Activated CD8-positive, alpha-beta T cell treated with anti-CD3 and anti-CD28 coated beads for 36 hours (primary cell): Measurements from ENCODE around the gene CHMP4A. TPM values are rescaled to one million over a fixed set of nuclear protein-coding genes. Genes with fewer than 3 reads are reported as not detected.

Experiments
- ATAC-seq: fragments of 200-7000 bp; cut with Tn5 transposase; one replicate; pipeline ENCODE4 v1.10.0; 2021; ENCODE audit warnings: mild to moderate bottlenecking, moderate library complexity
- CTCF ChIA-PET: fragments of 350-600 bp; sonication (Branson Sonifier 250); formaldehyde crosslinking; loops from one replicate; lab custom pipeline; 2021; ENCODE audit warnings: antibody characterized with exemption; lab: Charles Lee
- POLR2A ChIA-PET: fragments of 350-600 bp; sonication (Branson Sonifier 250); formaldehyde crosslinking; loops from one replicate; lab custom pipeline; 2021; ENCODE audit warnings: antibody characterized with exemption; lab: Charles Lee
- DNase-seq: peaks from one replicate; pipeline ENCODE4 v3.0.0-alpha.2; 2020
- H3K27ac Mint-ChIP-seq: one replicate; pipeline ENCODE4 v1.8.0; 2021; ENCODE audit warnings: mild to moderate bottlenecking, mixed read lengths
- H3K27me3 Mint-ChIP-seq: one replicate; pipeline ENCODE4 v1.8.0; 2021; ENCODE audit warnings: mixed read lengths
- H3K36me3 Mint-ChIP-seq: one replicate; pipeline ENCODE4 v1.8.0; 2021; ENCODE audit warnings: low read depth, mixed read lengths
- H3K4me1 Mint-ChIP-seq: one replicate; pipeline ENCODE4 v1.8.0; 2021; ENCODE audit warnings: low read depth, mixed read lengths
- H3K4me3 Mint-ChIP-seq: one replicate; pipeline ENCODE4 v1.8.0; 2021; ENCODE audit warnings: mild to moderate bottlenecking, moderate library complexity, mixed read lengths
- H3K9me3 Mint-ChIP-seq: one replicate; pipeline ENCODE4 v1.8.0; 2021; ENCODE audit warnings: mixed read lengths
- intact Hi-C: fragments of 100-400 bp; cut with micrococcal nuclease; formaldehyde crosslinking; loops from one replicate; pipeline ENCODE4 v1.10.0; 2022
- total RNA-seq, 2 experiments: library from RNA; stranded (reverse); gene quantifications; one replicate each; pipeline ENCODE4 v1.2.3, GENCODE V29; 2021
- TF ChIP-seq, protein P1 (sequence below): fragments of 200-600 bp; IDR thresholded peaks from one replicate; pipeline ENCODE4 v1.8.0; 2022; ENCODE audit warnings: antibody characterized with exemption, mild to moderate bottlenecking

CHMP4A gene
- total RNA-seq, 2 experiments from 2014 or later, result 55.6 to 61.8 TPM

- intact Hi-C loops, result no loop called here
- ATAC-seq (no peak), DNase-seq (no peak)
- peak overlapping the region; percentile 69 for H3K27ac Mint-ChIP-seq
- H3K36me3 Mint-ChIP-seq, result peaks cover 57% of the 10 kb centered on the region
- CTCF ChIA-PET, result interaction anchor here (1.0 to 27.8 kb wide), 4 partner anchors 36 to 146 kb away, joined by 3 to 873 read pairs (median 4); partner anchors contain the start of genes CIDEB, DHRS1, LTB4R and LTB4R2
- H3K4me3 Mint-ChIP-seq, result no peak overlapping the region
- TF ChIP-seq, protein P1, sequence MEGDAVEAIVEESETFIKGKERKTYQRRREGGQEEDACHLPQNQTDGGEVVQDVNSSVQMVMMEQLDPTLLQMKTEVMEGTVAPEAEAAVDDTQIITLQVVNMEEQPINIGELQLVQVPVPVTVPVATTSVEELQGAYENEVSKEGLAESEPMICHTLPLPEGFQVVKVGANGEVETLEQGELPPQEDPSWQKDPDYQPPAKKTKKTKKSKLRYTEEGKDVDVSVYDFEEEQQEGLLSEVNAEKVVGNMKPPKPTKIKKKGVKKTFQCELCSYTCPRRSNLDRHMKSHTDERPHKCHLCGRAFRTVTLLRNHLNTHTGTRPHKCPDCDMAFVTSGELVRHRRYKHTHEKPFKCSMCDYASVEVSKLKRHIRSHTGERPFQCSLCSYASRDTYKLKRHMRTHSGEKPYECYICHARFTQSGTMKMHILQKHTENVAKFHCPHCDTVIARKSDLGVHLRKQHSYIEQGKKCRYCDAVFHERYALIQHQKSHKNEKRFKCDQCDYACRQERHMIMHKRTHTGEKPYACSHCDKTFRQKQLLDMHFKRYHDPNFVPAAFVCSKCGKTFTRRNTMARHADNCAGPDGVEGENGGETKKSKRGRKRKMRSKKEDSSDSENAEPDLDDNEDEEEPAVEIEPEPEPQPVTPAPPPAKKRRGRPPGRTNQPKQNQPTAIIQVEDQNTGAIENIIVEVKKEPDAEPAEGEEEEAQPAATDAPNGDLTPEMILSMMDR, result no peak
- no peaks in the 10 kb centered on the region for H3K9me3 Mint-ChIP-seq
- H3K27me3 Mint-ChIP-seq, result no peaks in the 10 kb centered on the region
- H3K4me1 Mint-ChIP-seq, result peaks cover 64% of the 10 kb centered on the region
- POLR2A ChIA-PET, result interaction anchor here (0.6 to 1.5 kb wide), 5 partner anchors 9 to 129 kb away, joined by 3 to 4 read pairs (median 3); partner anchors contain the start of gene LTB4R
Observed at GRCh38 chr14:24237463-24237955, 24.2 kb upstream of the CHMP4A start.

DNA sequence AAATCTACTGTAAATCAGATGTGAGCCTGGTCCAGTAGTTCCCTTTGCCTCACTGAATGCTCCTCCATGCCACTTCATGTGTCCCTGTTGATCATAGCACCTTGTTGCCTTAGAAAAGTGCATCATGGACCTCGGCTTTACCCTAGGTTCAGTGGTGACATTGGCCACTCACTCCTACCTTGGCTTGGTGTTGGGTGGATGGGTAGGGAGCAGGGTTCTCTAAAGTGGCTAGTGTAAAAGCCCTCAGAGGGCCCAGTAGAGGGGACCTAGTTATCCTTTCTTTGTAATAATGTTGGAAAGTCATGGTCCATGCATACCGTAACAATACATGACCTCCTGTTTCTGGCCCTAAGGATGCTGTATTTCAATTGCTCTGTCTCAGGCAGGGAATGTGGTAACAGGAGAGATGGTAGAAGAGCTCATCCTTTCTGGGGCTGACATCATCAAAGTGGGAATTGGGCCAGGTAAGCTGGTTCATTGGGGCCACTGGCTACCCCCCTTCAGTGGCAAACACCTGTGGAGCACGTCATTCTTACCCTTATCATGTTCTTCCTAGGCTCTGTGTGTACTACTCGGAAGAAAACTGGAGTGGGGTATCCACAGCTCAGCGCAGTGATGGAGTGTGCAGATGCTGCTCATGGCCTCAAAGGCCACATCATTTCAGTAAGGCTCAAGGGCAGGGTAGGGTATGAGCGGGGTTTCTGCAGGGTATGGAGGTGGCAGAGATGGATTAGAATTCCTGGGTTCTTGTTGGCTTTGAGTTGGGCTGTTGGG lies 23.6 kb upstream of the CHMP4A start:
- Mint-ChIP-seq H3K4me1 (peaks cover 64% of the 10 kb centered on the region), H3K27me3 (no peaks in the 10 kb centered on the region), H3K36me3 (peaks cover 57% of the 10 kb centered on the region), H3K27ac (peak overlapping the region; percentile 9), H3K9me3 (no peaks in the 10 kb centered on the region), H3K4me3 (no peak overlapping the region)
- no peak for ATAC-seq
- ChIA-PET POLR2A (interaction anchor here (1.0 to 2.4 kb wide), 4 partner anchors 10 to 75 kb away, joined by 3 to 17 read pairs (median 4); partner anchors contain the start of genes CHMP4A and LTB4R), CTCF (interaction anchor here (1.0 to 27.8 kb wide), 5 partner anchors 21 to 146 kb away, joined by 3 to 873 read pairs (median 4); partner anchors contain the start of genes CIDEB, DHRS1, LTB4R and LTB4R2)
- intact Hi-C loops, result no loop called here
- no peak for DNase-seq
- TF ChIP-seq, protein P1, result no peak

GRCh38 chr14:24235804-24236688 lies 22.8 kb upstream of the CHMP4A start:
- Mint-ChIP-seq H3K4me1 (peaks cover 66% of the 10 kb centered on the region), H3K4me3 (no peak overlapping the region), H3K27me3 (no peaks in the 10 kb centered on the region), H3K36me3 (peaks cover 56% of the 10 kb centered on the region), H3K9me3 (no peaks in the 10 kb centered on the region), H3K27ac (peak overlapping the region; percentile 65)
- intact Hi-C loops, result no loop called here
- POLR2A ChIA-PET, result interaction anchor here (1.1 to 2.4 kb wide), 4 partner anchors 22 to 76 kb away, joined by 3 to 17 read pairs (median 4); partner anchors contain the start of genes CHMP4A and LTB4R
- TF ChIP-seq, protein P1, result no peak
- no peak for ATAC-seq
- CTCF ChIA-PET, result interaction anchor here (1.2 to 27.8 kb wide), 6 partner anchors 7 to 75 kb away, joined by 3 to 873 read pairs (median 13); partner anchors contain the start of genes CIDEB, DHRS1, IRF9 and LTB4R
- no peak for DNase-seq

- POLR2A ChIA-PET, result interaction anchor here (0.6 to 2.4 kb wide), 12 partner anchors 8 to 206 kb away, joined by 3 to 17 read pairs (median 3); partner anchors contain the start of genes CHMP4A, DHRS1, IRF9 and LTB4R
- DNase-seq (no peak), ATAC-seq (no peak)
- TF ChIP-seq, protein P1, result no peak
- CTCF ChIA-PET, result interaction anchor here (0.8 to 27.8 kb wide), 9 partner anchors 8 to 99 kb away, joined by 3 to 873 read pairs (median 4); partner anchors contain the start of genes CIDEB, DHRS1, IRF9 and LTB4R
- Mint-ChIP-seq H3K9me3 (no peaks in the 10 kb centered on the region), H3K36me3 (peaks cover 40% of the 10 kb centered on the region), H3K4me1 (peaks cover 52% of the 10 kb centered on the region), H3K27me3 (no peaks in the 10 kb centered on the region), H3K4me3 (peak overlapping the region; percentile 93), H3K27ac (peak overlapping the region; percentile 23)
- intact Hi-C loops, result no loop called here
Observed at GRCh38 chr14:24234095-24235005, 21.1 kb upstream of the CHMP4A start.
